A549 (cell line): ENCODE data around the gene KLHL29.

Experiments used
- CEBPB ChIP-seq, 2 experiments: fragments of >200 bp in 1 of 2; sonication (Bioruptor Twin) in 1 of 2; formaldehyde crosslinking in 1 of 2; IDR thresholded peaks; 2 replicates each; pipeline ENCODE4 v1.6.1; 2012 to 2016
- CTCF ChIP-seq: fragments of >200 bp; sonication (Bioruptor Twin); formaldehyde crosslinking; IDR thresholded peaks from 3 replicates; pipeline ENCODE4 v1.5.1; 2016
- EP300 ChIP-seq, 2 experiments: fragments of >200 bp; sonication (Bioruptor Twin); formaldehyde crosslinking; IDR thresholded peaks; 2 replicates in 1 of 2; 3 replicates in 1 of 2; pipeline ENCODE4 v1.6.1; 2016 to 2017
- MAX ChIP-seq: IDR thresholded peaks from 2 replicates; pipeline ENCODE4 v1.6.1; 2012
- MYC ChIP-seq: IDR thresholded peaks from 2 replicates; pipeline ENCODE4 v1.6.1; 2012; ENCODE audit warnings: mild to moderate bottlenecking, inconsistent platforms, low read length, improper control_type of control experiment, borderline replicate concordance
- NPAS2 ChIP-seq: fragments of 250-450 bp; sonication (Bioruptor Pico); IDR thresholded peaks from 2 replicates; pipeline ENCODE4 v1.8.0; 2022; ENCODE audit warnings: mild to moderate bottlenecking, moderate library complexity, borderline replicate concordance
- PBX3 ChIP-seq: IDR thresholded peaks from 2 replicates; pipeline ENCODE4 v1.6.1; 2012
- POLR2A ChIP-seq: IDR thresholded peaks from 2 replicates; pipeline ENCODE4 v1.6.1; 2012; ENCODE audit warnings: mild to moderate bottlenecking, low read length
- REST ChIP-seq: fragments of 200-600 bp; sonication (generic); IDR thresholded peaks from 2 replicates; pipeline ENCODE4 v1.6.1; 2016; ENCODE audit warnings: antibody characterized with exemption, mild to moderate bottlenecking, moderate library complexity

- TF ChIP-seq MYC (no peak), NPAS2 (CRISPR knock-in tag) (no peak), REST (no peak), EP300 (IDR thresholded peaks at IDR 0.05) (no peak), MAX (no peak), CTCF (no peak), PBX3 (no peak), POLR2A (no peak), CEBPB (IDR thresholded peaks at IDR 0.05) (no peak)
Observed at GRCh38 chr2:23526835-23527790, 142.1 kb downstream of the KLHL29 start.
